GM10847 (cell line): ENCODE data around the gene ATMIN.

ENCODE experiments used
- POLR2A ChIP-seq: IDR thresholded peaks from 2 replicates; pipeline ENCODE4 v1.6.1; 2011; ENCODE audit not compliant: insufficient read length; ENCODE audit errors: extremely low read depth

ATMIN gene

DNA sequence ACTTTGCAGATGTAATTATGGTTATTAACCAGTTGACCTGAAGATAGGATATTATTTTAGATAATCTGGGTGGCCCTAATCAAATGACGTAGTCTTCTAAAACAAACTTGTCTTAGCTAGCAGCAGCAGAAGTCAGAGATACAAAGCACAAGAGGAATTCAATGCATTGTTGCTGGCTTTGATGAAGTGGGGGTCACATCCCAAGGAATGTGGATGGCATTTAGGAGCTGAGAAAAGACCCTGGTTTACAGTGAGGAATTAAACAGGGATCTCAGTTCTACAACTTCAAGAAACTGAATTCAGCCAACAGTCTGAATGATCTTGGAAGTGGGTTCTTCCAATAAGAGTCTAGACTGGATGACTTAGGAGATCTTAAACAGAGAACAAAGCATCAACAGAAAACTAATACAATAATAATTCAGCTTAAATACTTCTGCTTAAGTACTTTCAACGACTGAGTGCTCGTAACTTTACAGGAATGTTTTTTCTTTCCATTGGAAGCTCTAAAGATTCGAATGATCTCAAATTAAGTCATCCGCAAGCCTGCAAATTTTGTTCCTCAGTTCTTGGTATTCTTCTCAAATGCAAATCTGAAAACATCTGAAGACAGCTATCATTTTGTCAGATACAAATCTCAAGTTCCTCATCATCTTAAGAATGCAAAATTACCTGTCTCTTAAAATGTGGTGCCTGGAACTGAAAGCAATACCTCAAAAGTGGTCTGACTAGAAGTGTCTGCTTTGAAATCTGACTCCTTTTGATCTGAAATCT is 38.1 kb downstream of the ATMIN start:
- TF ChIP-seq POLR2A: no peak

DNA sequence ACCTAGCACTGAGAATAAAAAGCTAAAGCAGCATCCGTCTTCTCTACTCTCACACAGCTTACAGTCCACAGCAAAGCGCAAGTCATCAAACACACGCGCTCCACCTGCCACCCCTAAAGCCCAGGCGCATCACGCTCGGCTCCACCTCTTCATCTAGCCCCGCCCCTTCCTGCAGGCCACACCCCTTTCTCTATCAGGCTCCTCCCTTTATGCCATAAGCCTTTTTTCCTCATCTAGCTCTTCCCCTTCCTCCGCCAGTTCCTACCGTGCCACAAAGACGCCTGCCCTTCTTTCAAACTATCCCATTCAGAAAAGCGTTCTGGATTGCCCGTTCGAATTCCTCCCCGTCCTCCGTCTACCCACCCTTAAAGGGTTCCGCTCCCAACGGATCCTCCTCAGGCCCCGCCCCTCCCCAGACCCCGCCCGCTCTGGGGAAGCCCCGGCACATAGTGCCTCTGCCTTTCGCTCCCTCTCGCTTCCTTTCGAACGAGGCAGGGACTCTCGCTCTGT is 41.0 kb downstream of the ATMIN start:
- TF ChIP-seq POLR2A: no peak

DNA sequence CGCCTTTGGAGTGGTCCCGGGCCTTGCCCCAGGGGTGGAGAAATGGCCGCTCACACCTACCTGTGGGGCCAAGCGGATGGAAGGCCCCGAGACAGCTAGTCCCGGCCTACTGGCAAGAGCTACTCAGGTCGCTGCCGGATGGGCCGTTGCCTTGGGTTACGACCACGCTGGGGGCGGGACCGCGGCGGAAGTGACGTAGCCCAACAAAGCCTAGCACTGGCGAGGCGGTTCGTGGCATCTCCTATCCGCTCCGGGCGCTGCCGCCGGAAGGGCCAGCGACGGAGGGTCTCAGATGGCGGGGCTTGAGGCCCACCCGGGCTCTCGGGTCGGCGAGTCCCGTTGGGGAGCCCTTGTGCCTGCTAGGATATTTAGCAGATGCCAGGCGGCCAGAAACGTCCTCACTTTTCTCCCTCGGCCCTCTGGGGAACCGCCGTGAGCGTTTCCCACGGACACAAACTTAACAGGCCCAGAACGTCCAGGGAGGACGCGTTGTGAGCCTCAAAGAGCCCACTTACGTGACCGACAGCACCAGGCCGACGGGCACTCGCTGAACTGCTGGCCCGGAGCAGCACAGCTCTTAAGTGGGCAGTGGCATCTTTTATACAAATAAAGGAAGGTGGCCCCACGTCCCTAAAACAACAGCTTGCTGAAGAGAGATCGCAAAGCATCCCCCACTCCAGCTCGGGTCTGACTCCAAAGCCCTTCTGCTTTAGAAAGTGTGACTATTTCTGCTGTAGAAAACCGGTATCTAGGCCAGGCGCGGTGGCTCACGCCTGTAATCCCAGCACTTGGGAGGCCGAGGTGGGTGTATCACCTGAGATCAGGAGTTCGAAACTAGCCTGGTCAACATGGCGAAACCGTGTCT is 41.7 kb downstream of the ATMIN start, which contains the start of gene C16orf46:
Gene C16orf46 (minus strand): TSS at position 163 of the 865 bp plus-strand sequence. CDS start 13,283 bp downstream, outside the sequence.
- peak; percentile 86 for TF ChIP-seq POLR2A

DNA sequence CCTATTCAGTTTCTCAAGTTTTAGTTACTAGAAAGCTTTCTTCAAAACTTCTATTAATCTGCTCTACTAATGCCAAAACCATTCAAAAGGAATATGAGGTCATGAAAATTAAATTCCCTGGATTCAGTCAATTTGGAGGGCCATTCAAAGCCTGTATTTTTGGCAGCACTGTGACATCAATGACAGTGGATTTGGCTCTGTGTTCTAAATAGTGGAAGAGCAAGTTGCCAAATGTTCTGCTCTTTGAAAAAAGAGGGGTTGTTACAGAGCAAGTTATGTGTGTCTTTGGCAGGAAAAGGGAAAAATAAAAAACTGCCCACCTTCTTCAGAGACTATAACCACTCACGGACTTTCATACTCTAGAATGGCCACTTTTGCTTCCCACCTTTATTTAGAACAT is 44.6 kb downstream of the ATMIN start:
- TF ChIP-seq POLR2A: no peak

DNA sequence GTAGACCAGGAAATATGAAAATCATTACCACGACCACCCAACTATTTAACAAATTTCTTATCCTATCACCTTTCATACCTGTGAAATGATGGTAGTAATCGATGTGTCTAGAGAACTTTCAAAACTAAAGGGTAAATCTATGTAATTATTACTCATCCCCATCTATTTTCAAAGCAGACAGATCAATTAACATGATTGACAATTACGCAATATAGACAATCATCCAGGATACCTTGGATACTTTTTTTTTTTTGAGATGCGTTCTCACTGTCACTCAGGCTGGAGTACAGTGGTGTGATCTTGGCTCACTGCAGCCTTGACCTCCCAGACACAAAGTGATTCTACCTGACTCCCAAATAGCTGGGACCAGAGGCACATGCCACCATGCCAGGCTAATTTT is 45.4 kb downstream of the ATMIN start:
- TF ChIP-seq POLR2A: no peak

DNA sequence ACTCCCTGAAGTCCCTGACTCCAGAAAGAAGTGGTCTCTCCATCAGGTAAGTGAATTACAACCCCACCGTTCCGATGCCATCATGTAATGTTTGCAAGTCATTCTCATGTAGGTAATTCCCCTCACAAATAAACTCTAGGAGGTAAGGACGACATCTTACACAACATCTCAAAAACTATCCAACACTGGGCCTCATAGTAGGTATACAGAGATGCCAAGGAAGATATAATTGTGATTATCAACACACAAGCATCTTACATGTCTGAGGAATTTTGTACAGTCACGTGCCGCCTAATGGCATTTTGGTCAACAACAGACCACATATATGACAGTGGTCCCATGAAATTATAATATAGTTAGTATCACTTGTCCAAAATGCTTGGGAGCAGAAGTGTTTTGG is 53.2 kb downstream of the ATMIN start:
- TF ChIP-seq POLR2A: no peak

DNA sequence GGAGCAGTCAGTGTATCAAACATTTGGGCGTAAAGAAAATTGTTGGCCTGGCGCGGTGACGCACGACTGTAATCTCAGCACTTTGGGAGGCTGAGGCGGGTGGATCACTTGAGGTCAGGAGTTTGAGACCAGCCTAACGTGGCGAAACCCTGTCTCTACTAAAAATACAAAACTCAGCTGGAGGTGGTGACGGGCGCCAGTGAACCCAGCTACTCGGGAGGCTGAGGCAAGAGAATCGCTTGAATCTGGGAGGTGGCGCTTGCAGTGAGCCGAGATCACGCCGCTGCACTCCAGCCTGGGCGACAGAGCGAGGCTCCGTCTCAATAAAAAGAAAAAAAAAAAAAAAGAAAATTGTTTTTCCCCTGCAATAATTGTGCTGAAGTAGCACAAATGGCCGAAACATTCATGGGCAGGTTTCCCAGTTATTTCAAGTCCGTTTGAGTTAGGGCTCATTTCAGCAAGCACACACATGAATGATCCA is 59.2 kb downstream of the ATMIN start:
- no peak for TF ChIP-seq POLR2A

DNA sequence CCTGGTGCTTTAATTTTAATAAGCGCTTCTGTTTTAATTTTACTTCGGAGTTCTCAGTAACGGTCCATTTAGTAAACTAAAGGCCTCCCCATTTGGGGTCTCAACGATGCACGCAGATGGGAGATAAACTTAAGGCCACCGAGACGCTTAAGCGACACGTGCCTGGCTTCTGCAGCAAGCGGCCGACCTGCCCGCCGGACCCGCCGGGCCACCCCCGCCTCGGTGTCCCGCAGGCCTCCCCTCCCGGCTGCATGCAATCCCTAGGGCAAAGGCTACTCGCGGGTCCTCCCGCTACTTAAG is 60.0 kb downstream of the ATMIN start:
- TF ChIP-seq POLR2A: no peak

DNA sequence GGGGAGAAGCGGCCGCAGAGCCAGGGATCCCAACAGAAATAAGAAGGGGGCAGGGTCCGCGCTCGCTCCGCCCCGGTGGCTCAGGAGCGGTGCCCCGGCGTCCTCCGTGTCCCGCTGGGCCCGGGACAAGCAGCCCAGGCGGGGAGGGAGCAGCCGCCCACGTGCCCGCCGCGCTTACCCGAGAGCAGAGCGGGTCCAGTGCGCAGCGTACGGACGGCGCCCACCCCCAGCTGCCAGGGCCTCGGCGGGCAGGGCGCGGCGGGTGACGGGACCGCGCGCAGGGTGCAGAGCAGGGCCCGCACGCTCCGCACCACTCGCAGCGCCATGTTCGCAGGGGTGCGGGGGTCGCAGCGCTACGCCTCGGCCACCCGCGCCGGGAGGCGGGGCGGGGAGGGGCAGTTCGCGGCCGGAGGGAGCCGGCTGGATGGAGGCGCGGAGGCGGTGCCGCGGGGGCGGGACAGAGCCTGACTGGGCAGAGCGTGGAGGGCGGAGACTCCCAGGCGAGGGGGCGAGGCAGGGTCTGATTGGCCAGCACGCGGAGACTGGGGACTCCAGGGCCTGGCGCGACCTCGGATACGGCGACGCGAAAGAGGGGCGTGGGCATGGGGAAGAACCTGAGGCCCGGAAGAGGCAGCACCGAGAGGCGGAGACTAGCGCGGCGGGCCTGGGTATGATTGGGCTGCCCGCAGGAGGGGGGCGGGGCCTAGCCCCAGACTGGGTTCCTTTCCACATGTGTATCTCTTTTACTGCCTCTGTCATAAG is 60.5 kb downstream of the ATMIN start, which contains the start of gene GCSH:
Gene GCSH (minus strand): TSS at position 443 of the 762 bp plus-strand sequence. CDS start 117 bp downstream, at position 326.
- peak; percentile 22 for TF ChIP-seq POLR2A

DNA sequence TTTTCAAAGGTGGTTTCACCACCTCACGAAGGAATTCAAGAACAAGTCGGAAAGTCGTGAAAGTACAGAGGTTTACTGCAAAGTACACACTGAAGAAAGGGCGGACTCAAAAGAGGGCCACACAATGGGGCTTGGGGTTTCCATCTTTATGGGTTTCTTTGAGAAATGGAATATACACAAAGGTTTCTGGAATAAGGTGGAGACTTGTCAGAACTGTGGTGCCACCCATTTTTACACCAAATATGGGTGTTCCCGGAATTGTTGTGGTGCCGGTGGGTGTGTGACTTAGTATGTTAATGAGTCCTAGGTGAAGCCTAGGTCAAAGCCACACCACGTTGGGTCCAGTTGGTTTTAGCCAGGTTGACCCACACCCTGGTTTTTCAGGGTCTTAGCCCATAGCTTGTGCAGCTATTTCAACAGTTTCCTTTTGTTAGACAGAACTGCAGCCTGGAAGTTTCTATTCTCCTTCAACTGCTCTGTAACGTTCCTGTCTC is 61.1 kb downstream of the ATMIN start:
- TF ChIP-seq POLR2A: no peak
